ENCODE results near the gene KLHL4. TPM values are rescaled to one million over a fixed set of nuclear protein-coding genes. Genes with fewer than 3 reads are reported as not detected.

KLHL4 gene, protein sequence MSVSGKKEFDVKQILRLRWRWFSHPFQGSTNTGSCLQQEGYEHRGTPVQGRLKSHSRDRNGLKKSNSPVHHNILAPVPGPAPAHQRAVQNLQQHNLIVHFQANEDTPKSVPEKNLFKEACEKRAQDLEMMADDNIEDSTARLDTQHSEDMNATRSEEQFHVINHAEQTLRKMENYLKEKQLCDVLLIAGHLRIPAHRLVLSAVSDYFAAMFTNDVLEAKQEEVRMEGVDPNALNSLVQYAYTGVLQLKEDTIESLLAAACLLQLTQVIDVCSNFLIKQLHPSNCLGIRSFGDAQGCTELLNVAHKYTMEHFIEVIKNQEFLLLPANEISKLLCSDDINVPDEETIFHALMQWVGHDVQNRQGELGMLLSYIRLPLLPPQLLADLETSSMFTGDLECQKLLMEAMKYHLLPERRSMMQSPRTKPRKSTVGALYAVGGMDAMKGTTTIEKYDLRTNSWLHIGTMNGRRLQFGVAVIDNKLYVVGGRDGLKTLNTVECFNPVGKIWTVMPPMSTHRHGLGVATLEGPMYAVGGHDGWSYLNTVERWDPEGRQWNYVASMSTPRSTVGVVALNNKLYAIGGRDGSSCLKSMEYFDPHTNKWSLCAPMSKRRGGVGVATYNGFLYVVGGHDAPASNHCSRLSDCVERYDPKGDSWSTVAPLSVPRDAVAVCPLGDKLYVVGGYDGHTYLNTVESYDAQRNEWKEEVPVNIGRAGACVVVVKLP
- 36.3 TPM for total RNA-seq

DNA sequence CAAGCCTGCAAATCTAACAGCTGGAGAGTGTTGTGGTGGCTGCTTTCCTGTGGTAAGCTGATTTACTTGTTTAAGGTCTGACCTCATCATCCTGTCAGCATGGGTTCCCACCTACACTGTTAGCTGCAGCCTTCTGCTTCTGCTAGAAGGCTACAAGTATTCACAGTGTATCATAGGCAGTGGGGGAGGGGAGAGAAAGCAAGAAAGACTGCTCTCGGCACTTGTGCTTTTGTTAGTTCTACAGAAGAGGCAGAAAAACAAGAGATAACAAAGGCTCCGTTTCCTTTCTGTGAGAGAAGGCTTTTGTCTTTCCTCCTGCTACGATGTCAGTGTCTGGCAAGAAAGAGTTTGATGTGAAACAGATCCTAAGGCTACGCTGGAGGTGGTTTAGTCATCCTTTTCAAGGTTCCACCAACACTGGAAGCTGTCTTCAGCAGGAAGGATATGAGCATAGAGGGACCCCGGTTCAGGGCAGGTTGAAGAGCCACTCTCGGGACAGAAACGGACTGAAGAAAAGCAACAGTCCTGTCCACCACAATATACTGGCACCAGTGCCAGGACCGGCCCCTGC lies at the start of gene KLHL4:
TSS of gene KLHL4 (plus strand) at position 232 of the 571 bp plus-strand sequence. CDS start at position 324, 92 bp downstream.

